Raji (cell line): ENCODE measurements around the gene WNT8A.

Experiments used
- POLR2A ChIP-seq: IDR thresholded peaks from 2 replicates; pipeline ENCODE4 v1.6.1; 2011; ENCODE audit warnings: low read depth, low read length, control low read depth; ENCODE audit not compliant: insufficient read depth

WNT8A gene

GRCh38 chr5:138078006-138078643 is 5.7 kb upstream of the WNT8A start:
- no peak for TF ChIP-seq POLR2A

GRCh38 chr5:138082033-138082432 is 1.8 kb upstream of the WNT8A start:
- TF ChIP-seq POLR2A = no peak

- no peak for TF ChIP-seq POLR2A
Measured at GRCh38 chr5:138091685-138092084, 7.9 kb downstream of the WNT8A start.

GRCh38 chr5:138092301-138092700 is 8.5 kb downstream of the WNT8A start:
- no peak for TF ChIP-seq POLR2A

GRCh38 chr5:138093036-138093435 is 9.2 kb downstream of the WNT8A start:
- no peak for TF ChIP-seq POLR2A

GRCh38 chr5:138095100-138095907 is 11.5 kb downstream of the WNT8A start:
- no peak for TF ChIP-seq POLR2A

- no peak for TF ChIP-seq POLR2A
Measured at GRCh38 chr5:138096363-138096762, 12.5 kb downstream of the WNT8A start.

- no peak for TF ChIP-seq POLR2A
Measured at GRCh38 chr5:138096997-138097828, 13.4 kb downstream of the WNT8A start.

GRCh38 chr5:138102454-138103318 is 18.9 kb downstream of the WNT8A start:
- TF ChIP-seq POLR2A = no peak

- no peak for TF ChIP-seq POLR2A
Measured at GRCh38 chr5:138103319-138103637, 19.4 kb downstream of the WNT8A start.

GRCh38 chr5:138105709-138106108 is 21.9 kb downstream of the WNT8A start:
- no peak for TF ChIP-seq POLR2A

- no peak for TF ChIP-seq POLR2A
Measured at GRCh38 chr5:138107213-138107612, 23.4 kb downstream of the WNT8A start.

GRCh38 chr5:138109463-138110265 is 25.8 kb downstream of the WNT8A start:
- TF ChIP-seq POLR2A = no peak
